ENCODE measurements around the gene HUNK.

DNA sequence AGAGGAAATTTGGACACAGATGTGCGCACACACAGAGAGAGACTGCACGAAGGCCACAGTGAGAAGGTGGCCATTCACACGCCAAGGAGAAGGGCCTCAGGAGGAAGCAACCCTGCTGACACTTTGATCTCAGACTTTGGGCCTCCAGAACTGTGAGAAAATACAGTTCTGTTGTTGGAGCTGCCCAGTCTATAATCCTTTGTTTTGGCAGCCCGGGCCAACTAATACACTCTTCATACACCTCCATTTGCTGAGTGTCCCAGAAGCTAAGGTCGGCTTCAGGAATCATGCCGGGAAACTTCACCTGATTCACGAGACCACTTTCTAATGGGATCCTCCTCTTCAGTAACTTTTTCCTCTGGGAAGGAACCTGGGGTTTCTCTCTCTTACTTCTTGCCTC is 23.2 kb downstream of the HUNK start:
- TF ChIP-seq GATA3 (IDR thresholded peaks at IDR 0.05; ENCODE audit: low read depth, low read length) (no peak), GATA2 (IDR thresholded peaks at IDR 0.05; ENCODE audit: low read depth, low read length) (no peak)

Measured in SH-SY5Y (cell line).